GM18873 (cell line): ENCODE data around the gene ZNF541.

Experiments used
- ATAC-seq: cut with Tn5 transposase; IDR thresholded peaks from one replicate; pipeline ENCODE4 v1.9.1; 2021; ENCODE audit warnings: mild to moderate bottlenecking, moderate library complexity, moderate number of reproducible peaks; ENCODE audit not compliant: unreplicated experiment, low FRiP score

The ZNF541 gene

DNA sequence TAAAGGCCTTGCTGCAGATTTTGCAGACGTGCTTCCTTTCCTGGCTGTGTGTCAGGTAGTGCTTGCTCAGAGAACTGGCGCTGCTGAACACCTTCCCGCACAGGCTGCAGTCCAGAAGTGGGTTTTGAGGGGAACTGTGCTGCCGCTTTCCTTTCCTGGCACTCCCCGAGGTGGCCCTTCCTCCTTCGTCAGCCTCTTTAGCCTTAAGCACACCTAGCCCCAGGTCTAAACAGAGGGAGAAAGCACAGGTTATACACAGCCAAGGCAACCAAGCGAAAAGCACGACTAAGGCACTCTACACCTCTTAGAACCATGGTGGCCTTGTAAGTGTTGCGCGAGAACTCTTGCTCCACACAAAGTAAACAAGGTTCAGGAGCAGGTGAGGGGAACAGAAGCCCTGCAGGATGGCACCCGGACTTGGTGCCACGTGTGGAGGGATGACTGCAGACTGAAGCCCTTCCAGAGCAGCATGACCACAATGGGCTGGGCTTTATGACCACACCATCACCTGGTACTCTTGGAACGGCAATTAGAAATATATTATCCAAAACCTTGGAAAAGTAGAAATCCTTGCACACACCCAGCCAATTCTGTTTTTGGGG, 23.6 kb downstream of the ZNF541 start:
- ATAC-seq = no peak

DNA sequence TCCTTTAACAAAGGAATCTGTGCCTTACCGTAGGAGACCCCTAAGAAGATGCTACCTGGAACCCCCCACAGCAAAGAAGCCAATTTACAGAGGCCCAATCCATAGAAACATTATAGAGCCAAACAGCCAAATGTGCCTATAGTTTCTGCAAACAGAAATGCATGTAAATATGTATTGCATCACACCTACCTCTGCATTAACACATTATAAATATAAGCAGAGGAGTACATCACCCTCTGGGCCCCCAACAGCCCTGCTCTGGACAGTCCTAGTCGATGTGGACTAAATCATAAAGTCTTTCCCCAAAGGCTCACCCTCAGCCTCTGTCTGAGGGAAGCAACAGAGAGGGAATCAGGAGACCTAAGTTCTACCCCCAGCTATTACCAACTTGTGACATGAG, 25.7 kb downstream of the ZNF541 start:
- ATAC-seq = no peak

DNA sequence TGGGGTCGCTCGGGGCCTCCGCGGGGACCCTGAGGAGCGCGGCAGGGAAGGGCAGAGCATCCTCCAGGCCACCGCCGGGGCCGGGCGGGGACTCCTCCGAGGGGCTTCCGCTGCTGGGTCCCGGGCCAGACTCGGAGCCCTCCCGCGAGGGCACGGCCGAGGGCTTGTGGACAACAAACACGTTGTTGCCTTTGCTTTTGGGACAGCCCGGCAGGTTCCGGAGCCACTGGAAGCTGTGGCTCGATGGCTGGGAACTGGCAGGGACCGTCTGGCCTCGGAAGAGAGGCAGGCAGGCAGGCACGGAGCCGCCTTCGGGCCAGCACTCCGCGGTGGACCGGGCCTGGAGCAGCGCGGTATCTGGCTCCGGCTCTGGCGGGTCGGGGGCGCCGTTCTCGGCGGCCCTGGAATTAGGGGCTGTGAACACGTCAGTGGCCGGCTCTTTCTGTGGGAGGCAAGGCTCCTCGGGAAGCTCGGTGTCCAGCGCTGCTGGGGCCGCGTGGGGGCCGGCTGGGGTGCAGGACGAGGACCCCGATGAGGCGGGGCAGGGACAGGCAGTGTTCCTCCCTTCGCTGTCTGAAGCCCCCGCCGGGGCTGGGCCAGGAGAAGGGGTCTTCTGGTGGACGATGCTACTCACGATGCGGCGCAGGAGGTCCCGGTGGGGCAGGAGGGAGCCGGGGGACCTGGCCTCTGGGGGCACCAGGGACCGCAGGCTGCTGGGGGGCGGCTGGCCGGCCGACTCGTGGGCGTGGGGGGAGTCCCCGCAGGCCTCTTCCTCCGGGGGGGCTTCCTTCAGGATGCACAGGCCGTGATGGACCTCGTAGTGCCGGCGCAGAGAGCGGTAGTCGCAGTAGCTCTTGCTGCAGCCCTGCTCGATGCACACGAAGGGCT, 27.6 kb downstream of the ZNF541 start:
- no peak for ATAC-seq

DNA sequence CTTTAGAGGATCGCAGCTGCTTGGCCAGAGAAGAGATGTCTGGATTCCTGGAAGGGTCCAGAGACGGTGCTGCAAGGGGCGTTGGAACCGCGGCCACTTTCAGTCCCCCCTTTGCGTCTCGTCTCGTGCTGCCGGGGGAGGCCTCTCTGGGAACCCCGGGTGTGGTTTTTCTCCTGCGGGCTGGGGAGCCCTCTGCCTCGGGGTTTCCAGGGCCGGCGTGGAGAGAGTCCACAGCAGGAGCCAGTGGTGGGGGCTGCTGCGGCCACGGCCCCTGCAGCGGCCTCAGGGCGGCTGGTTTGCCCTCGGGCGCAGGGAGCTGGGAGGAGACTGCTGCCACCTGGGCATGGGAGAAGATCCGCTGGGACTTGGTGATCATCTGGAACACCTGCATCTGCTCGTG, 28.5 kb downstream of the ZNF541 start:
- ATAC-seq = no peak

DNA sequence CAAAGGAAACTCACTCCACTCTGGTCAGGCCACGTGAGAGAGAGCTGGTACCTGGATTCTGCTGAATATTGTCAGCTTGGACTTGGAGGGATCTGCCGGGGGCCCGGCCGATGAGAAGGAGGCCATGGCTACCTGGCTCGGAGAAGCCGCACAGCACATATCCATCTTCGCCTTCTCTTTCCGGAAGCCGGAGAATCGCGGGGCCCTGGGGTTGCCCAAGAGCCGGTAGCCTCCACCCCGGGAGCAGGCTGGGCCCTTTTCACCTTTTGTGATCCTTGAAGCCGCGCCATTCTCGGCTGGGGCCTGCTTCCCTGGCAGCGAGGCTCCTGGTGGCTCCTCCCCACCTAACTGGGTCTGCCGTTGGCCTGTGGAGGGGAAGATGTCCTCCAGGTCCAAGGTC, 28.9 kb downstream of the ZNF541 start:
- ATAC-seq = no peak

DNA sequence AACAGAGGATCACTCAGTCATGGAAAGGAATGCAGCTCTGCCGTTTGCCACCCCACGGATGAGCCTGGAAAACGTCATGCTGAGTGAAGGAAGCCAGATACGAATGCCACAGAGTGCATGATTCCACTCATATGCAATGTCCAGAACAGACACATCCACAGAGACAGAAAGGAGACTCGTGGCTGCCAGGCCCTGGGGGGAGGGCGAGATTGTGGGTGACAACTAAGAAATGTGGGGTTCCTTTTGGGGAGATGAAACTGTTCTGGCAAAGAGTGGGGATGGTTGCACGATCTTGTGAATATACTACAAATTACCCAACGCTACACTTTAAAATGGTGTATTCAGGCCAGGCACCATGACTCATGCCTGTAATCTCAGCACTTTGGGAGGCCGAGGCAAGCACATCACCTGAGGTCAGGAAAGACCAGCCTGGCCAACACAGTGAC, 30.9 kb downstream of the ZNF541 start:
- no peak for ATAC-seq

DNA sequence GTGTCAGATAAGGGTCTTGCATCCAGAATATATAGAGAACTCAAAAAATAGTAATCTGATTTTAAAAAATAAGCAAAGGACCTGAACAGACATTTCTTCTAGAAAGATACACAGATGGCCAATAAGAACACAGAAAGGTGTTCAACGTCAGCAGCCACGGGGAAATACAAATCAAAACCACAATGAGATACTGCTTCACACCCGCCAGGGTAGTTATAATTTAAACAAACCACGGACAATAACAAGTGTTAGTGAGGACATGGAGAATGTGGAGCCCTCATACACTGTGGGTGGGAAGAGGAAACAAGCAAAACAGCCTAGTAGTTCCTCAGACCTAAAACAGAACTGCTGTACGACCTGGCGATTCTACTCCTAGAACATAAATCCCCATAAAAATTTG, 31.4 kb downstream of the ZNF541 start:
- ATAC-seq = no peak

DNA sequence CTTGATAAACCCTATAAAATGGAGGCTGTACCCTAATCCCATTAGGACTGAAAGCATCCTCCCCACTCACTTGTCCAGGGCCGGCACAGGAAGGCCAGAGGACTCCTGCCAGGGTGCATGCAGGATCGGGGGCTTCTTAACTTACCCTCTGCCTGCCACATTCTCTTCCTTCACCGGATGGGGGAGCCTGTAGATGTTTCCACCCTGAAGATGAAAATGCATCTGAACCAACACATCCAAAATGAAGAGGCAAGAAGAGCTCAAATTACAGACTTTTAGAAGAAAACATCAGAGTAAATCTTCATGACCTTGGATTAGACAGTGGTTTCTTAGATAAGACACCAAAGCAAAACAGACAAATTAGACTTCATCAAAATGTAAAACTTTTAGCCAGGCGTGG, 32.2 kb downstream of the ZNF541 start:
- ATAC-seq = no peak

DNA sequence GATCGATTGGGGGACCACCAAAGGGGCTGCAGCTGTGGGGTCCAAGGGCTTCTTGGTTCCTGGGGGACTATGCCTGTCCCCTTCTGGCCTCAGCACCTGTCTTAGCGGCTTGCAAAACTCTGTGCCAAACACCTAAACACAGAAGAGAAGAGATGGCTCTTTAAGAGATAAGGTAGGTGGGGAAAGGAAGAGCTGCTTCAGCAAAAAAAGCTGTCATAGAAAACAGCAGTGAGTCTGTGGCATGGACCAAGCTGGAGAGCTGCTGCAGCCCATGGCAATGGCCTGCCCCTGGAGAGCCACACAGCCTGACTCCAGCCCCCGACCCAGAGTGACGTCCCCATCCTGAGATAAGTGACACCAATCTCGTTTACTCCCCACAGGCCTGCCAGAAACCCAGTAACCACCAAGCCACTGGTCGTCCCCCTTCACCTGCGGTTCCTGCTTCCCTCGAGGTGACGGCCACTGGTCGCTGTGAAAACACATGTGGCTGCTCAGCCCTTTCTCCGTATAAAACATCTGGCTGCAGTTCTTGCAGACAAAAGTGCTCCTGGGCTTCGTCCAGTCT, 33.1 kb downstream of the ZNF541 start:
- ATAC-seq = no peak

GRCh38 chr19:47538812-47539211, 34.1 kb downstream of the ZNF541 start:
- no peak for ATAC-seq

GRCh38 chr19:47537493-47537892, 35.5 kb downstream of the ZNF541 start:
- ATAC-seq = no peak

GRCh38 chr19:47534628-47535027, 38.3 kb downstream of the ZNF541 start:
- ATAC-seq = no peak

- no peak for ATAC-seq
These were observed 41.1 kb downstream of the ZNF541 start for GRCh38 chr19:47531640-47532387.

- ATAC-seq = no peak
These were observed 43.8 kb downstream of the ZNF541 start for GRCh38 chr19:47529018-47529742.

DNA sequence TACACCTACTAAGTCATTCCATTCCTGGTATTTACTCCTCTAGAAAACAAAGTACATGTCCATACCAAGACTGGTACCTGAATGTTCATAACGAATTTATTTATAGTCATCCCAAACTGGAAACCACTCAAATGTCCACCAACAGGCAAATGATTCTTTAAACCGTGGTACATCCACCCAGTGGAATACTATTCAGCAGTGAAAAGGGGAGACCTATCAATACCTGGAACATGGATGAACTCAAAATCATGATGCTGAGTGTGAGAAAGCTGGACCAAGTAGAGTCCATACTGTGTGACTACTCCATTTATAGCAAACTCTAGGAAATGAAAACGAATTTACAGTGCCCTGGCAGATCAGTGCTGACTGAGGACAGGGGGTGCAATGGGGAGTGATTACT, 46.1 kb downstream of the ZNF541 start:
- ATAC-seq = no peak

DNA sequence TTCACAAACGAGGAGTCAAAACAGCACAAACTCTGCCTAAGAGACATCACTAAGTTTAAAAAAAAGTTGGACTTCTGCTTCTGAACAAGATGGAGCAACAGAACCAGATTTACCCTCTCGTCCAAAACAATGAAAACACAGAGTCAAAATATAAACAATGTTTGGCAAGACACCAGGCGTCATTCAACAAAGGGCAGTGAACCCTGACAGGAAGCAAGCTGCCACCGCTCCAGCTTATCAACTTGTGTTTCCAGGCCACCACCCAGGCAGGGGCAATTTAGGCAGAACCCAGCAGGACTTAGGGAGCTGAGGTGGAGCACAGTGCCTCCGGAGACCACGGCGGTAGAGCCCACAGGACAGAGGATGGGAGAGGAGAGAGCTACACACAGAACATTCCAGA, 49.5 kb downstream of the ZNF541 start:
- no peak for ATAC-seq
